Gastroesophageal sphincter (tissue), 3 donors: ENCODE measurements around the gene PABPN1L.

Experiments
- POLR2A ChIP-seq, 2 donors: fragments of 450-650 bp; IDR thresholded peaks; one replicate each; pipeline ENCODE4 v1.6.1; 2017; ENCODE audit warnings: antibody characterized with exemption in 2 of 2, mild to moderate bottlenecking in 2 of 2, moderate library complexity in 1 of 2
- POLR2AphosphoS5 ChIP-seq: sonication (generic); formaldehyde crosslinking; IDR thresholded peaks from one replicate; pipeline ENCODE4 v1.6.1; 2017; ENCODE audit warnings: antibody characterized with exemption
- TF ChIP-seq, protein P1 (sequence below), 4 experiments: fragments of 200-600 bp in 2 of 4; fragments of 450-650 bp in 2 of 4; sonication (generic) in 1 of 4; IDR thresholded peaks; one replicate each; pipeline ENCODE4 v1.5.1; 2017 to 2019; ENCODE audit warnings: antibody characterized with exemption in 4 of 4, mild to moderate bottlenecking in 2 of 4, moderate library complexity in 2 of 4

DNA sequence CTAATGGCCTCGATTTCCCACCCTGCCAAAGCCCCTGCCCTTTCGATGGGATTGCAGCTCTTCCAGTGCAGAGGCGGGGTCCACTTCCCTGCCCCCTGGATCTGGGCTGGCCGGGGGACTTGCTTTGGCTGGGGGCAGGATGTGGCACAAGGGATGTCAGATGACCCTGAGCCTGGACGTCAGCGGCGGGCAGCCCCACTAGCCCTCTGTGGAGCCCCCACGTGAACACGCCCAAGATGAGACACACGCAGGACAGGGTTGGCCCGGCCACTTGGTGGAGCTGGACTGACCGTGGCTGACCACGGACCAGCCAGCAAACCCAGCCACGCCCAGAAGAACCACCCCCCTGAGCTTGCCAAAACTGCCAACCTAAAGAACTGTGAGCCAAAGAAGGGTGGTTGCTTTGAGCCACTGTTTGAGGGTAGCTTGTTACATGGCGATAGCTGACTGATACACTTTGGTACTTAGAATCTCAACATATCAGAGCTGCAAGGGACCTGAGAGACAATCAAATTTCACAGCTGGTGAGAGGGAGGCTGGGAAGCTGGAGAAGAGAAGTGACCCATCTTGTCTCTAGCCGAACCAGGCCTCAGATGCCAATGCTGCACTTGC lies 46.6 kb upstream of the PABPN1L start:
- TF ChIP-seq POLR2A (IDR thresholded peaks at IDR 0.05) (no peak), POLR2AphosphoS5 (no peak)
- TF ChIP-seq, protein P1, sequence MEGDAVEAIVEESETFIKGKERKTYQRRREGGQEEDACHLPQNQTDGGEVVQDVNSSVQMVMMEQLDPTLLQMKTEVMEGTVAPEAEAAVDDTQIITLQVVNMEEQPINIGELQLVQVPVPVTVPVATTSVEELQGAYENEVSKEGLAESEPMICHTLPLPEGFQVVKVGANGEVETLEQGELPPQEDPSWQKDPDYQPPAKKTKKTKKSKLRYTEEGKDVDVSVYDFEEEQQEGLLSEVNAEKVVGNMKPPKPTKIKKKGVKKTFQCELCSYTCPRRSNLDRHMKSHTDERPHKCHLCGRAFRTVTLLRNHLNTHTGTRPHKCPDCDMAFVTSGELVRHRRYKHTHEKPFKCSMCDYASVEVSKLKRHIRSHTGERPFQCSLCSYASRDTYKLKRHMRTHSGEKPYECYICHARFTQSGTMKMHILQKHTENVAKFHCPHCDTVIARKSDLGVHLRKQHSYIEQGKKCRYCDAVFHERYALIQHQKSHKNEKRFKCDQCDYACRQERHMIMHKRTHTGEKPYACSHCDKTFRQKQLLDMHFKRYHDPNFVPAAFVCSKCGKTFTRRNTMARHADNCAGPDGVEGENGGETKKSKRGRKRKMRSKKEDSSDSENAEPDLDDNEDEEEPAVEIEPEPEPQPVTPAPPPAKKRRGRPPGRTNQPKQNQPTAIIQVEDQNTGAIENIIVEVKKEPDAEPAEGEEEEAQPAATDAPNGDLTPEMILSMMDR (IDR thresholded peaks at IDR 0.05) = no peak
